GM06990 (cell line): ENCODE measurements around the gene BCOR.

Source experiments
- DNase-seq: peaks from one replicate; pipeline ENCODE4 v3.0.0-alpha.2; 2011; ENCODE audit not compliant: insufficient read length; ENCODE audit errors: extremely low read depth
- H3K27me3 ChIP-seq: replicated peaks from 2 replicates; pipeline ENCODE4 v1.6.0; 2011; ENCODE audit warnings: low read length; ENCODE audit not compliant: control insufficient read depth, insufficient read depth
- H3K36me3 ChIP-seq: 2 replicates; pipeline ENCODE4 v1.5.1; 2011; ENCODE audit warnings: low read length; ENCODE audit not compliant: control insufficient read depth, insufficient read depth
- H3K4me3 ChIP-seq: replicated peaks from 2 replicates; pipeline ENCODE4 v1.5.1; 2011; ENCODE audit warnings: low read depth, mild to moderate bottlenecking, control low read depth, low read length
- TF ChIP-seq, protein P1 (sequence below): IDR thresholded peaks from 2 replicates; pipeline ENCODE4 v1.5.1; 2011; ENCODE audit warnings: low read length, control low read depth, mild to moderate bottlenecking, inconsistent platforms; ENCODE audit not compliant: insufficient read depth, poor library complexity, severe bottlenecking

The BCOR gene

DNA sequence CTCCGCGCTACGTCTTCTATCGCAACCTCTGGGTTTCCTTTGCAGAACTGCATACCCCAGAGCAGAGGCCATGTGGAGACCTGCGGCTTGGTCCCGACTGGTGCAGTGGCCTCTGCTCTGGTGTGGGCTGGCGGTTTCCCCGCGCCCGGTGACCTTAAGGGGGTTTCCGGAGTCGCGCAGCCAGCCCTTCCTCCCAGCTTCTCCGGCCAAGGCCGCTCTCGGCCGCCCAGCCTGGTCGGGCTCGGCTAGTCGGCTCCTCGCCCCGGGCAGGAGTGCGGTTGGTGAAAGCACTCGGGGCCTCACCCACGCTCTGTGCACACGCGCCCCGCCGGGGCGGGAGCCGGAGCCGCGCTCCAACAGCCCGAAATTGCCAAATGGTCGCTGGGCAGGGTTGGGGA, 84.9 kb downstream of the BCOR start:
- H3K27me3 ChIP-seq = no peaks in the 10 kb centered on the region; the same call in 1 of the 2 replicates
- TF ChIP-seq, protein P1, sequence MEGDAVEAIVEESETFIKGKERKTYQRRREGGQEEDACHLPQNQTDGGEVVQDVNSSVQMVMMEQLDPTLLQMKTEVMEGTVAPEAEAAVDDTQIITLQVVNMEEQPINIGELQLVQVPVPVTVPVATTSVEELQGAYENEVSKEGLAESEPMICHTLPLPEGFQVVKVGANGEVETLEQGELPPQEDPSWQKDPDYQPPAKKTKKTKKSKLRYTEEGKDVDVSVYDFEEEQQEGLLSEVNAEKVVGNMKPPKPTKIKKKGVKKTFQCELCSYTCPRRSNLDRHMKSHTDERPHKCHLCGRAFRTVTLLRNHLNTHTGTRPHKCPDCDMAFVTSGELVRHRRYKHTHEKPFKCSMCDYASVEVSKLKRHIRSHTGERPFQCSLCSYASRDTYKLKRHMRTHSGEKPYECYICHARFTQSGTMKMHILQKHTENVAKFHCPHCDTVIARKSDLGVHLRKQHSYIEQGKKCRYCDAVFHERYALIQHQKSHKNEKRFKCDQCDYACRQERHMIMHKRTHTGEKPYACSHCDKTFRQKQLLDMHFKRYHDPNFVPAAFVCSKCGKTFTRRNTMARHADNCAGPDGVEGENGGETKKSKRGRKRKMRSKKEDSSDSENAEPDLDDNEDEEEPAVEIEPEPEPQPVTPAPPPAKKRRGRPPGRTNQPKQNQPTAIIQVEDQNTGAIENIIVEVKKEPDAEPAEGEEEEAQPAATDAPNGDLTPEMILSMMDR = no peak
- peak; percentile 72 for DNase-seq

GRCh38 chrX:40012039-40012867, 85.5 kb downstream of the BCOR start:
- no peaks in the 10 kb centered on the region; the same call in 1 of the 2 replicates for H3K27me3 ChIP-seq
- no peaks in the 10 kb centered on the region for H3K36me3 ChIP-seq
- H3K4me3 ChIP-seq = peak overlapping the region; percentile 56
- TF ChIP-seq, protein P1 = no peak
- DNase-seq = no peak

More for the DNA sequence above, 84.9 kb downstream of the BCOR start:
- H3K4me3 ChIP-seq = peak overlapping the region; percentile 56
- no peaks in the 10 kb centered on the region for H3K36me3 ChIP-seq

DNA sequence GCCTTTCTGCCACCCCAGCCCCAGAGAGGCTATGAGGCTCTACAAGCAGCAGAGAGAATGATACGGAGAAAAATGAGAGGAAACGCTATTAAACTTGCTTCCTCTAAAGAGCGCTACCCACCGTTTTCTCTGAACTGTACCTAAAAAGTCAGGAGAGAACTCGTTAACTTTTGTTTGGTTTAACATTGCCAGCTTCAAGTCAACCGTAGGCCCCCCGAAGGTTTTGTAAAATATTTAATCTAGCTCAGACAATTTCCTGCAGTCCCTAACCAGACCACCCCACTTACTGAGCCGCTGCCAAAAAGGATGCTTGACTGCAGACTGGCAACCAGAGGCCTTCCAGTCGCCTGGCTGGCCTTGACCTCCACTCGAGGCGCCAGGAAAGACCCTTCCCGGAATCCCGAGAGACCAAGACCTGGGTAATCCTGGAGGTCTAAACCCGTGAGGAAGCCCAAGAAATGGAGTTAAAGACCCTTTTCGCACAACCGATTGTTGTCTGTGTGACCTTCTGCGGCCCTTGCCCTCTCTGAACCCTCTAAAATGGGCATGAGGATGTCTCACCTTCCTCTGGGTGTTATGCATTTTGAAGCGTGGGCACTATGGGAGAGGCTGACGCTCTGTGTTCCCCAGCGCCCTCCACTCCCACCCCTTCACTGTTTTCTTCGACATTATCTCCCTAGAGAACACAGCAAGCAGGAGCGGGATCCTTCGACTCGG, 86.3 kb downstream of the BCOR start:
- Histone ChIP-seq H3K4me3 (no peak overlapping the region), H3K36me3 (no peaks in the 10 kb centered on the region), H3K27me3 (no peaks in the 10 kb centered on the region; the same call in 1 of the 2 replicates)
- TF ChIP-seq, protein P1 = no peak
- DNase-seq = no peak

- DNase-seq = no peak
- Histone ChIP-seq H3K36me3 (no peaks in the 10 kb centered on the region), H3K27me3 (no peaks in the 10 kb centered on the region; the same call in 1 of the 2 replicates), H3K4me3 (no peak overlapping the region)
- TF ChIP-seq, protein P1 = no peak
Measured at GRCh38 chrX:40010550-40011321, 87.0 kb downstream of the BCOR start.

- H3K27me3 ChIP-seq = no peaks in the 10 kb centered on the region; the same call in 1 of the 2 replicates
- TF ChIP-seq, protein P1 = no peak
- no peak for DNase-seq
- H3K36me3 ChIP-seq = no peaks in the 10 kb centered on the region
- no peak overlapping the region for H3K4me3 ChIP-seq
Measured at GRCh38 chrX:40009890-40010289, 87.9 kb downstream of the BCOR start.
